ENCODE results near the gene ATP8A2. TPM values are rescaled to one million over a fixed set of nuclear protein-coding genes. Genes with fewer than 3 reads are reported as not detected.

The ATP8A2 gene
- total RNA-seq, 1 experiment from 2014 or later = 0.26 TPM

DNA sequence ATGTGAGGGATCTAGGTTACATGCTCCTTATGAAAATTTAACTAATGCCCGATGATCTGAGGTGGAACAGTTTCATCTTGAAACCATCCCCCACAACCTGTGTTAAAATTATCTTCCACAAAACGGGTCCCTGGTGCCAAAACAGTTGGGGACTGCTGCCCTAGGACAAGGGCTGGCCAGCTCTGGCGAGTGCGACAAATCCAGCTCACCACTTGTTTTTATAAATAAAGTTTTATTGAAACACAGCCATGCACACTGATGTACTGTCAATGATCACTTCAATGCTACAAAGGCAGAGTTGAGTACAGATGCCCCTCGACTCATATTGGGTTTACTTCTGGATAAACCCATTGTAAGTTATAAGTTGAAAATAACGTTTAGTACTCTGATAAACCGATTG is 235.3 kb downstream of the ATP8A2 start:
- TF ChIP-seq, protein P1, sequence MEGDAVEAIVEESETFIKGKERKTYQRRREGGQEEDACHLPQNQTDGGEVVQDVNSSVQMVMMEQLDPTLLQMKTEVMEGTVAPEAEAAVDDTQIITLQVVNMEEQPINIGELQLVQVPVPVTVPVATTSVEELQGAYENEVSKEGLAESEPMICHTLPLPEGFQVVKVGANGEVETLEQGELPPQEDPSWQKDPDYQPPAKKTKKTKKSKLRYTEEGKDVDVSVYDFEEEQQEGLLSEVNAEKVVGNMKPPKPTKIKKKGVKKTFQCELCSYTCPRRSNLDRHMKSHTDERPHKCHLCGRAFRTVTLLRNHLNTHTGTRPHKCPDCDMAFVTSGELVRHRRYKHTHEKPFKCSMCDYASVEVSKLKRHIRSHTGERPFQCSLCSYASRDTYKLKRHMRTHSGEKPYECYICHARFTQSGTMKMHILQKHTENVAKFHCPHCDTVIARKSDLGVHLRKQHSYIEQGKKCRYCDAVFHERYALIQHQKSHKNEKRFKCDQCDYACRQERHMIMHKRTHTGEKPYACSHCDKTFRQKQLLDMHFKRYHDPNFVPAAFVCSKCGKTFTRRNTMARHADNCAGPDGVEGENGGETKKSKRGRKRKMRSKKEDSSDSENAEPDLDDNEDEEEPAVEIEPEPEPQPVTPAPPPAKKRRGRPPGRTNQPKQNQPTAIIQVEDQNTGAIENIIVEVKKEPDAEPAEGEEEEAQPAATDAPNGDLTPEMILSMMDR (IDR thresholded peaks at IDR 0.05; ENCODE audit: unreplicated experiment) = no peak
- H3K27ac Mint-ChIP-seq (ENCODE audit: low read depth, unreplicated experiment) = no peak overlapping the region
- POLR2A ChIA-PET = no interaction called here
- CTCF ChIA-PET = interaction anchor here (0.6 kb wide), 1 partner anchor 25 kb away, joined by 3 read pairs; no protein-coding TSS in a partner anchor
- intact Hi-C loops (cut with micrococcal nuclease) = no loop called here
- no peaks in the 10 kb centered on the region for H3K9me3 Mint-ChIP-seq (ENCODE audit: unreplicated experiment)
- no peak overlapping the region for H3K4me3 Mint-ChIP-seq (ENCODE audit: unreplicated experiment)
- H3K36me3 Mint-ChIP-seq (ENCODE audit: insufficient read depth, unreplicated experiment) = no peaks in the 10 kb centered on the region
- no peaks in the 10 kb centered on the region for H3K27me3 Mint-ChIP-seq (ENCODE audit: insufficient read depth, unreplicated experiment)
- no TSS peak for BruUV-seq (replicated peaks)
- no peaks in the 10 kb centered on the region for H3K4me1 Mint-ChIP-seq (ENCODE audit: insufficient read depth, unreplicated experiment)
- DNase-seq (ENCODE audit: unreplicated experiment) = no peak

DNA sequence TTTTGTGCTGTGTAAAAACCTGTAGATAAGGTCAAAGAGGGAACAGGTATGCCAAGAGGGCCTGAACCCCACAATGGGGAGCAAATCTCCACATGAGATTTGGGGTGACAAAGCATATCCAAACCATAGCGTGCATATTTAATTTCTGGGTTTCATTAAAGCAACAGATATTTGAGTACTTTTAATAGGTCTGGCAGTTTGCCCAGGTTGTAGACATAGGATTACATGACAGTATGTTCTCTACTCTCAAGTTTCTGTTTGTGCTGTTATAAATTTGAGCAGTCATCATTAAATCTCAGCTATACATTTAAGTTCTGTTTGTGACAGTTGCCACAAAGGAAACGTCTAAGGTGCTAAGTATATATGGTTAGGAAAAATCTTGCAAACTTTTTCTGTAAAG is 236.4 kb downstream of the ATP8A2 start:
- POLR2A ChIA-PET = interaction anchor here (0.8 kb wide), 1 partner anchor 15 kb away, joined by 4 read pairs; no protein-coding TSS in a partner anchor
- H3K9me3 Mint-ChIP-seq (ENCODE audit: unreplicated experiment) = no peaks in the 10 kb centered on the region
- BruUV-seq (replicated peaks) = no TSS peak

DNA sequence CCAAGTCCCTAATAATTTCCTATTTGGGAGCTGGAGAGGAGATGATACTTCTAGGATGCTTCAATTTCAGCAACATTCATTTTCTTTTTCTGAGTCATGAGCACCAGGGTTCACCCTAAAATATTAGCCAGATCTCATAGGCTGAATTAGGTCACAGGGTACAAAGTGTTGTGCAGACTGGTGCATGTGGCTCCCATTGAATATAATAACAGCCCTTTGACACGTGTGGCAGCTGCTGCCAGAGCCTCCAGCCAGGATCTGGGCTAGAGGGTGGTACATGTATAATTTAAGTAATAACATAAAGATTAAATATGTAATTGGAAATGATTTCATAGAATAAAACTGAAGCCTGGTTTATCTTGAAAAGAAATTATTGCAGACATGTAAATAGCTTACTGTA is 244.9 kb downstream of the ATP8A2 start:
- ChIA-PET POLR2A (interaction anchor here (0.6 kb wide), 1 partner anchor 428 kb away, joined by 3 read pairs; no protein-coding TSS in a partner anchor), CTCF (no interaction called here)
- intact Hi-C loops (cut with micrococcal nuclease) = no loop called here
- DNase-seq (ENCODE audit: unreplicated experiment) = no peak
- TF ChIP-seq, protein P1 (IDR thresholded peaks at IDR 0.05; ENCODE audit: unreplicated experiment) = no peak
- Mint-ChIP-seq H3K36me3 (ENCODE audit: insufficient read depth, unreplicated experiment) (no peaks in the 10 kb centered on the region), H3K9me3 (ENCODE audit: unreplicated experiment) (no peaks in the 10 kb centered on the region), H3K4me1 (ENCODE audit: insufficient read depth, unreplicated experiment) (no peaks in the 10 kb centered on the region), H3K27me3 (ENCODE audit: insufficient read depth, unreplicated experiment) (peaks cover 32% of the 10 kb centered on the region), H3K4me3 (ENCODE audit: unreplicated experiment) (no peak overlapping the region), H3K27ac (ENCODE audit: low read depth, unreplicated experiment) (no peak overlapping the region)
- no TSS peak for BruUV-seq (replicated peaks)

More for the DNA sequence above, 236.4 kb downstream of the ATP8A2 start:
- CTCF ChIA-PET = no interaction called here
- no peaks in the 10 kb centered on the region for H3K4me1 Mint-ChIP-seq (ENCODE audit: insufficient read depth, unreplicated experiment)
- intact Hi-C loops (cut with micrococcal nuclease) = no loop called here
- no peaks in the 10 kb centered on the region for H3K36me3 Mint-ChIP-seq (ENCODE audit: insufficient read depth, unreplicated experiment)
- TF ChIP-seq, protein P1 (IDR thresholded peaks at IDR 0.05; ENCODE audit: unreplicated experiment) = no peak
- H3K4me3 Mint-ChIP-seq (ENCODE audit: unreplicated experiment) = no peak overlapping the region
- no peak for DNase-seq (ENCODE audit: unreplicated experiment)
- H3K27me3 Mint-ChIP-seq (ENCODE audit: insufficient read depth, unreplicated experiment) = no peaks in the 10 kb centered on the region
- no peak overlapping the region for H3K27ac Mint-ChIP-seq (ENCODE audit: low read depth, unreplicated experiment)

DNA sequence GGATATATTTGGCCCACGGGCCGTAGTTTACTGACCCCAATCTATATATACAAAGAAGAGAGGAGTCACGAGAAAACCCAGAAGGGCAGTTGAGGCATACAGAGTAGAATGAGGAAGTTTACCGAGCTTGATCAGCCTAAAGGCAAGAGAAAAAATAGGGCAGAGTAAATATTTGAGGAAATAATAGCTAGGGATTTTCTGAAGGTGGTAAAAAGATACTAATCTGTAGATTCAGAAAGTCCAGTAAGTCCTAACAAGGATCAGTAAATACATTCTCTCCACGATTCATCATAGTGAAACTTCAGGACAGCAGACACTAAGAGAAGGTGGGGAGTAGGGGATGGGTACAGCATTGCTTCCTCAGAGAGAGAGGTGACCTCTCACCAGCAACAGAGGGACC is 248.1 kb downstream of the ATP8A2 start:
- Mint-ChIP-seq H3K27me3 (ENCODE audit: insufficient read depth, unreplicated experiment) (peaks cover 23% of the 10 kb centered on the region), H3K9me3 (ENCODE audit: unreplicated experiment) (no peaks in the 10 kb centered on the region), H3K36me3 (ENCODE audit: insufficient read depth, unreplicated experiment) (no peaks in the 10 kb centered on the region), H3K27ac (ENCODE audit: low read depth, unreplicated experiment) (no peak overlapping the region), H3K4me3 (ENCODE audit: unreplicated experiment) (no peak overlapping the region), H3K4me1 (ENCODE audit: insufficient read depth, unreplicated experiment) (no peaks in the 10 kb centered on the region)
- TF ChIP-seq, protein P1 (IDR thresholded peaks at IDR 0.05; ENCODE audit: unreplicated experiment) = no peak
- intact Hi-C loops (cut with micrococcal nuclease) = no loop called here
- no TSS peak for BruUV-seq (replicated peaks)
- ChIA-PET CTCF (interaction anchor here (0.5 kb wide), 1 partner anchor 204 kb away, joined by 3 read pairs; no protein-coding TSS in a partner anchor), POLR2A (no interaction called here)
- DNase-seq (ENCODE audit: unreplicated experiment) = no peak

Measured in MCF 10A (cell line).